IMR-90 (cell line): ENCODE data around the gene GPR171. TPM values are rescaled to one million over a fixed set of nuclear protein-coding genes. Genes with fewer than 3 reads are reported as not detected.

Source experiments
- ATAC-seq: fragments of 200-7000 bp; cut with Tn5 transposase; 2 replicates; pipeline ENCODE4 v1.9.1; 2020; ENCODE audit warnings: low read depth, mild to moderate bottlenecking, moderate library complexity
- BruUV-seq: library from RNA; stranded (reverse); fragments of 400-500 nt; replicated peaks from 2 replicates; lab custom pipeline; 2021; lab: Mats Ljungman, UMichigan
- CTCF ChIA-PET: fragments of 300-600 bp; formaldehyde crosslinking; extraction: SDS; loops from one replicate; lab custom pipeline; 2021; ENCODE audit warnings: antibody characterized with exemption; lab: Yijun Ruan, JAX
- POLR2A ChIA-PET: fragments of 300-600 bp; sonication (Branson Sonifier 250); formaldehyde crosslinking; loops from one replicate; lab custom pipeline; 2022; ENCODE audit warnings: antibody characterized with exemption; ENCODE audit not compliant: unreplicated experiment; lab: Charles Lee
- DNase-seq: peaks from one replicate; pipeline ENCODE4 v3.0.0; 2013
- H2AFZ ChIP-seq: replicated peaks from 2 replicates; pipeline ENCODE3; 2013; ENCODE audit warnings: low read length, mild to moderate bottlenecking; ENCODE audit not compliant: poor library complexity
- H2AK5ac ChIP-seq: 2 replicates; pipeline ENCODE4 v1.6.1; 2013; ENCODE audit warnings: low read depth, low read length, inconsistent platforms
- H2AK9ac ChIP-seq: replicated peaks from 2 replicates; pipeline ENCODE3; 2013; ENCODE audit warnings: mild to moderate bottlenecking, low read depth, low read length, moderate library complexity; ENCODE audit not compliant: poor library complexity
- H2BK120ac ChIP-seq: 2 replicates; pipeline ENCODE4 v1.6.1; 2013; ENCODE audit warnings: low read depth, low read length, inconsistent platforms
- H2BK15ac ChIP-seq: 3 replicates; pipeline ENCODE4 v1.6.1; 2013; ENCODE audit warnings: low read depth, low read length, inconsistent platforms
- H2BK20ac ChIP-seq: 2 replicates; pipeline ENCODE4 v1.6.1; 2013; ENCODE audit warnings: low read depth, mild to moderate bottlenecking, inconsistent platforms, low read length, moderate library complexity
- H2BK5ac ChIP-seq: 2 replicates; pipeline ENCODE4 v1.6.1; 2013; ENCODE audit warnings: mild to moderate bottlenecking, low read depth, low read length, inconsistent platforms; ENCODE audit not compliant: poor library complexity, severe bottlenecking
- H3K14ac ChIP-seq: replicated peaks from 2 replicates; pipeline ENCODE4 v1.6.1; 2013; ENCODE audit warnings: low read depth, low read length, inconsistent platforms
- H3K18ac ChIP-seq: 2 replicates; pipeline ENCODE4 v1.6.1; 2013; ENCODE audit warnings: low read depth, low read length, control low read depth
- H3K23ac ChIP-seq: 2 replicates; pipeline ENCODE4 v1.6.1; 2013; ENCODE audit warnings: low read depth, low read length, inconsistent platforms
- H3K27ac ChIP-seq: 2 replicates; pipeline ENCODE4 v1.5.1; 2013; ENCODE audit warnings: mild to moderate bottlenecking, control low read depth, low read length; ENCODE audit not compliant: insufficient read depth
- H3K27me3 ChIP-seq: 2 replicates; pipeline ENCODE4 v1.6.1; 2013; ENCODE audit warnings: low read length; ENCODE audit not compliant: control insufficient read depth, insufficient read depth
- H3K36me3 ChIP-seq: 2 replicates; pipeline ENCODE4 v1.6.1; 2013; ENCODE audit warnings: low read length, mixed read lengths; ENCODE audit not compliant: control insufficient read depth, insufficient read depth
- H3K4ac ChIP-seq: 2 replicates; pipeline ENCODE4 v1.6.1; 2013; ENCODE audit warnings: low read depth, low read length, inconsistent platforms
- H3K4me1 ChIP-seq: 2 replicates; pipeline ENCODE4 v1.6.1; 2013; ENCODE audit warnings: low read length, mixed read lengths; ENCODE audit not compliant: control insufficient read depth, insufficient read depth
- H3K4me2 ChIP-seq: 2 replicates; pipeline ENCODE4 v1.6.1; 2013; ENCODE audit warnings: low read depth, mild to moderate bottlenecking, control low read depth, low read length, moderate library complexity
- H3K4me3 ChIP-seq: 2 replicates; pipeline ENCODE4 v1.5.1; 2013; ENCODE audit warnings: low read depth, mild to moderate bottlenecking, control low read depth, low read length, moderate library complexity; ENCODE audit not compliant: insufficient read depth
- H3K56ac ChIP-seq: 2 replicates; pipeline ENCODE4 v1.6.1; 2013; ENCODE audit warnings: low read length, inconsistent platforms; ENCODE audit not compliant: insufficient read depth; ENCODE audit errors: extremely low read depth
- H3K79me1 ChIP-seq, 2 experiments: 2 replicates each; pipeline ENCODE4 v1.6.1; 2013; ENCODE audit warnings: low read length in 2 of 2, inconsistent platforms in 1 of 2, low read depth in 1 of 2
- H3K9ac ChIP-seq: 2 replicates; pipeline ENCODE4 v1.6.1; 2013; ENCODE audit warnings: low read depth, low read length, control low read depth
- H3K9me1 ChIP-seq: 2 replicates; pipeline ENCODE4 v1.6.1; 2013; ENCODE audit warnings: low read length, inconsistent platforms; ENCODE audit not compliant: insufficient read depth
- H3K9me3 ChIP-seq: 2 replicates; pipeline ENCODE4 v1.6.1; 2013; ENCODE audit warnings: low read length; ENCODE audit not compliant: control insufficient read depth, insufficient read depth
- H4K20me1 ChIP-seq: 2 replicates; pipeline ENCODE4 v1.6.1; 2013; ENCODE audit warnings: low read length, inconsistent platforms; ENCODE audit not compliant: insufficient read depth
- H4K5ac ChIP-seq: 2 replicates; pipeline ENCODE4 v1.6.1; 2013; ENCODE audit warnings: mild to moderate bottlenecking, low read depth, low read length, control low read depth
- H4K8ac ChIP-seq, 2 experiments: 2 replicates each; pipeline ENCODE4 v1.6.1; 2013; ENCODE audit warnings: low read depth in 2 of 2, low read length in 2 of 2, control low read depth in 1 of 2, inconsistent platforms in 1 of 2
- H4K91ac ChIP-seq: 2 replicates; pipeline ENCODE4 v1.6.1; 2013; ENCODE audit warnings: low read depth, low read length, inconsistent platforms; ENCODE audit not compliant: insufficient read depth
- MXI1 ChIP-seq: IDR thresholded peaks from 2 replicates; pipeline ENCODE4 v1.6.1; 2012; ENCODE audit warnings: low read depth, mild to moderate bottlenecking, low read length, moderate library complexity, borderline replicate concordance
- NFE2L2 ChIP-seq: fragments of 150-350 bp; IDR thresholded peaks from 2 replicates; pipeline ENCODE4 v1.6.1; 2016; ENCODE audit warnings: low read depth, mild to moderate bottlenecking, low read length
- RCOR1 ChIP-seq: IDR thresholded peaks from 2 replicates; pipeline ENCODE4 v1.6.1; 2012; ENCODE audit warnings: mild to moderate bottlenecking, low read length, improper control_type of control experiment; ENCODE audit not compliant: insufficient replicate concordance
- WGBS, 2 experiments: methylation state at CpG; one replicate each; pipeline versions ENCODE4 v1.1.5 to v1.1.7; 2013; ENCODE audit warnings: missing lambda C conversion rate in 2 of 2; ENCODE audit not compliant: insufficient read length in 1 of 2; ENCODE audit errors: extremely low coverage in 2 of 2; 5-methylcytosine and 5-hydroxymethylcytosine counted together
- dilution Hi-C: fragments of 300-500 bp; cut with HindIII; formaldehyde crosslinking; loops from one replicate; pipeline ENCODE4 v1.14.3; 2018; ENCODE audit warnings: low sequenced_read_pairs; ENCODE audit not compliant: unreplicated experiment
- in situ Hi-C: fragments of 300-500 bp; cut with MboI; formaldehyde crosslinking; loops from 3 replicates; pipeline ENCODE4 v1.14.3; 2019; ENCODE audit warnings: low sequenced_read_pairs, inconsistent platforms, mixed read lengths
- intact Hi-C: fragments of 100-400 bp; cut with micrococcal nuclease; formaldehyde crosslinking; loops from 2 replicates; pipeline ENCODE4 v1.10.0; 2022
- polyA plus RNA-seq, 3 experiments: library from polyadenylated mRNA; depleted of rRNA; stranded (reverse); fragments of >200 nt; gene quantifications; 2 replicates each; pipeline ENCODE4 v1.2.3, GENCODE V29; 2012; ENCODE audit warnings: low replicate concordance in 1 of 3
- total RNA-seq: library from RNA; depleted of rRNA; stranded (reverse); fragments of >200 nt; gene quantifications from 2 replicates; pipeline ENCODE4 v1.2.3, GENCODE V29; 2012

The GPR171 gene
- total and polyA plus RNA-seq, 2 of the 4 experiments (the other 2 are of a cell fraction): not detected

- Histone ChIP-seq H3K18ac (no peak overlapping the region), H4K91ac (no peak overlapping the region), H3K4ac (no peak overlapping the region), H2BK15ac (no peak overlapping the region), H3K36me3 (no peaks in the 10 kb centered on the region), H2AFZ (no peak overlapping the region), H3K4me3 (no peak overlapping the region), H2BK5ac (no peak overlapping the region), H2AK5ac (no peak overlapping the region), H2AK9ac (no peak overlapping the region), H3K9me1 (no peaks in the 10 kb centered on the region), H3K56ac (no peak overlapping the region), H4K5ac (no peak overlapping the region), H2BK120ac (no peak overlapping the region), H3K9me3 (no peaks in the 10 kb centered on the region), H3K4me2 (no peak overlapping the region), H3K27me3 (no peaks in the 10 kb centered on the region), H4K8ac (no peak overlapping the region), H3K9ac (no peak overlapping the region), H3K23ac (no peak overlapping the region), H2BK20ac (no peak overlapping the region), H3K79me1 (no peaks in the 10 kb centered on the region), H3K27ac (no peak overlapping the region), H3K4me1 (no peaks in the 10 kb centered on the region), H3K14ac (no peak overlapping the region), H4K20me1 (no peaks in the 10 kb centered on the region)
- dilution Hi-C loops (no loop called here), in situ Hi-C loops (no loop called here), intact Hi-C loops (no loop called here)
- ATAC-seq: no peak
- TF ChIP-seq MXI1 (no peak), RCOR1 (no peak), NFE2L2 (peak; percentile 59; the same call in 1 of the 2 replicates)
- CTCF ChIA-PET: no interaction called here
- BruUV-seq: no TSS peak
- no peak for DNase-seq
- no CpG with 5 or more reads among the region's 6 CpGs for WGBS, 2 experiments
- POLR2A ChIA-PET: no interaction called here
Observed at GRCh38 chr3:151192545-151192944, 10.5 kb downstream of the GPR171 start.
